Neural cell (in vitro differentiated cells): ENCODE results near the gene SEL1L2. TPM values are rescaled to one million over a fixed set of nuclear protein-coding genes. Genes with fewer than 3 reads are reported as not detected.

Source experiments
- H2AFZ ChIP-seq: fragments of 200-600, 300-800 bp; sonication (generic), shearing (Covaris generic); 2 replicates; pipeline ENCODE4 v1.6.0; 2014; ENCODE audit warnings: low read depth, mild to moderate bottlenecking, antibody characterized with exemption, low read length, moderate library complexity
- H3F3A ChIP-seq: fragments of 200-600 bp; shearing (Covaris generic); 2 replicates; pipeline ENCODE4 v1.6.1; 2016; ENCODE audit warnings: mild to moderate bottlenecking, moderate library complexity, mixed read lengths, antibody characterized with exemption, low read length; ENCODE audit not compliant: insufficient read depth, poor library complexity, severe bottlenecking
- H3K27ac ChIP-seq: fragments of 200-600, 300-800 bp; sonication (generic), shearing (Covaris generic); 2 replicates; pipeline ENCODE4 v1.5.1; 2014; ENCODE audit warnings: mild to moderate bottlenecking, low read length, moderate library complexity
- H3K27me3 ChIP-seq: fragments of 300-800, 200-600 bp; sonication (generic), shearing (Covaris generic); 2 replicates; pipeline ENCODE4 v1.6.0; 2014; ENCODE audit warnings: mild to moderate bottlenecking, low read depth, low read length, moderate library complexity; ENCODE audit not compliant: insufficient read depth
- H3K36me3 ChIP-seq: fragments of 300-800, 200-600 bp; sonication (generic), shearing (Covaris generic); 2 replicates; pipeline ENCODE4 v1.5.1; 2014; ENCODE audit warnings: mild to moderate bottlenecking, antibody characterized with exemption, low read length, moderate library complexity; ENCODE audit not compliant: insufficient read depth
- H3K4me2 ChIP-seq: fragments of 300-800, 200-600 bp; sonication (generic), shearing (Covaris generic); 2 replicates; pipeline ENCODE4 v1.6.0; 2014; ENCODE audit warnings: mild to moderate bottlenecking, low read length
- H3K4me3 ChIP-seq: fragments of 300-800, 200-600 bp; sonication (generic), shearing (Covaris generic); 2 replicates; pipeline ENCODE4 v1.5.1; 2014; ENCODE audit warnings: mild to moderate bottlenecking, low read length, moderate library complexity
- H3K79me2 ChIP-seq: fragments of 200-600 bp; shearing (Covaris generic); replicated peaks from 2 replicates; pipeline ENCODE4 v1.6.0; 2014; ENCODE audit warnings: mild to moderate bottlenecking, low read length, moderate library complexity; ENCODE audit not compliant: insufficient read depth
- H3K9ac ChIP-seq: fragments of 300-800, 200-600 bp; sonication (generic), shearing (Covaris generic); 2 replicates; pipeline ENCODE4 v1.6.1; 2016; ENCODE audit warnings: mild to moderate bottlenecking, low read length, mixed read lengths
- H3K9me2 ChIP-seq: fragments of 200-600 bp; shearing (Covaris generic); 2 replicates; pipeline ENCODE4 v1.6.1; 2016; ENCODE audit warnings: mild to moderate bottlenecking, low read length, mixed read lengths; ENCODE audit not compliant: insufficient read depth
- H3K9me3 ChIP-seq: fragments of 200-600, 300-800 bp; sonication (generic), shearing (Covaris generic); 2 replicates; pipeline ENCODE4 v1.6.1; 2016; ENCODE audit warnings: mild to moderate bottlenecking, mixed run types, low read length, moderate library complexity, mixed read lengths
- H4K20me1 ChIP-seq: fragments of 200-600 bp; shearing (Covaris generic); 2 replicates; pipeline ENCODE4 v1.6.1; 2016; ENCODE audit warnings: mild to moderate bottlenecking, mixed run types; ENCODE audit not compliant: insufficient read depth
- EP300 ChIP-seq: fragments of 450-650 bp; conservative IDR thresholded peaks from 2 replicates; pipeline ENCODE4 v1.6.1; 2014; ENCODE audit warnings: antibody characterized with exemption, mild to moderate bottlenecking, moderate library complexity; ENCODE audit not compliant: poor library complexity, severe bottlenecking
- EZH2 ChIP-seq: fragments of 200-600, 300-800 bp; shearing (Covaris generic), sonication (generic); IDR thresholded peaks from 2 replicates; pipeline ENCODE4 v1.6.1; 2014; ENCODE audit warnings: antibody characterized with exemption, low read length, borderline replicate concordance, mild to moderate bottlenecking; ENCODE audit not compliant: insufficient read depth, poor library complexity, severe bottlenecking
- MXI1 ChIP-seq: fragments of 450-650 bp; conservative IDR thresholded peaks from 2 replicates; pipeline ENCODE4 v1.6.1; 2014; ENCODE audit warnings: antibody characterized with exemption, mild to moderate bottlenecking; ENCODE audit not compliant: poor library complexity, severe bottlenecking
- POLR2AphosphoS5 ChIP-seq: IDR thresholded peaks from 2 replicates; pipeline ENCODE4 v1.6.1; 2012
- RAD21 ChIP-seq: fragments of 450-650 bp; conservative IDR thresholded peaks from 2 replicates; pipeline ENCODE4 v1.6.1; 2014; ENCODE audit warnings: antibody characterized with exemption, mild to moderate bottlenecking, moderate library complexity
- REST ChIP-seq: IDR thresholded peaks from 2 replicates; pipeline ENCODE4 v1.6.1; 2012; ENCODE audit warnings: borderline replicate concordance
- SMC3 ChIP-seq: fragments of 450-650 bp; conservative IDR thresholded peaks from 2 replicates; pipeline ENCODE4 v1.6.1; 2014; ENCODE audit warnings: antibody characterized with exemption, mild to moderate bottlenecking, moderate library complexity; ENCODE audit not compliant: poor library complexity
- TAF1 ChIP-seq: IDR thresholded peaks from 2 replicates; pipeline ENCODE4 v1.6.1; 2012; ENCODE audit warnings: low read depth
- polyA plus RNA-seq: library from polyadenylated mRNA; depleted of rRNA; stranded (reverse); fragments of >200 nt; gene quantifications from 2 replicates; pipeline ENCODE4 v1.2.3, GENCODE V29; 2014
- TF ChIP-seq, protein P1 (sequence below): fragments of 450-650 bp; IDR thresholded peaks from 2 replicates; pipeline ENCODE4 v1.5.1; 2014; ENCODE audit warnings: antibody characterized with exemption, mild to moderate bottlenecking, moderate library complexity; ENCODE audit not compliant: poor library complexity, severe bottlenecking

SEL1L2 gene
- polyA plus RNA-seq, 1 donor from 2014 or later = not detected

GRCh38 chr20:13909067-13909466 lies 81.3 kb downstream of the SEL1L2 start (continued):
- TF ChIP-seq REST = no peak

DNA sequence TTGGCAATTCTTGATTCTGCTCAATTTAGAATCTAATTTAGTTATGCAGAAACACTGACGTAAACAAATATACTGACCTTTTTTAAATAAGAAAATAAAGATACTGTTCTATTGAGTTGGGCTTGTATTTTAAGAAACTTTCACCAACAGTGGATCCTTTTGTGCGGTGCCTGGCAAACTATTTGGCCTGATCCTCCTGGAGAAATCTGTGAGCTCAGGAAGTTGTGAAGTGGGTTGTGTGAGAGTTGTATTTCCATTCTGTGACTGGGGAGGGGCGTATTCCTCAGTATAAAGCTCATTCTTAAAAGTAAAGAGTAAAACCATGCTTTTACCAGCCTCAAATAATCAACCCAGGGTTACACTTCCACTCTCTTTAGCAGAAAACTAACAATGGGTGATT lies 85.6 kb downstream of the SEL1L2 start:
- H3K9ac ChIP-seq = no peak overlapping the region
- H3F3A ChIP-seq = no peaks in the 10 kb centered on the region
- H3K4me2 ChIP-seq = no peak overlapping the region
- H2AFZ ChIP-seq = no peak overlapping the region
- no peaks in the 10 kb centered on the region for H3K36me3 ChIP-seq
- TF ChIP-seq, protein P1, sequence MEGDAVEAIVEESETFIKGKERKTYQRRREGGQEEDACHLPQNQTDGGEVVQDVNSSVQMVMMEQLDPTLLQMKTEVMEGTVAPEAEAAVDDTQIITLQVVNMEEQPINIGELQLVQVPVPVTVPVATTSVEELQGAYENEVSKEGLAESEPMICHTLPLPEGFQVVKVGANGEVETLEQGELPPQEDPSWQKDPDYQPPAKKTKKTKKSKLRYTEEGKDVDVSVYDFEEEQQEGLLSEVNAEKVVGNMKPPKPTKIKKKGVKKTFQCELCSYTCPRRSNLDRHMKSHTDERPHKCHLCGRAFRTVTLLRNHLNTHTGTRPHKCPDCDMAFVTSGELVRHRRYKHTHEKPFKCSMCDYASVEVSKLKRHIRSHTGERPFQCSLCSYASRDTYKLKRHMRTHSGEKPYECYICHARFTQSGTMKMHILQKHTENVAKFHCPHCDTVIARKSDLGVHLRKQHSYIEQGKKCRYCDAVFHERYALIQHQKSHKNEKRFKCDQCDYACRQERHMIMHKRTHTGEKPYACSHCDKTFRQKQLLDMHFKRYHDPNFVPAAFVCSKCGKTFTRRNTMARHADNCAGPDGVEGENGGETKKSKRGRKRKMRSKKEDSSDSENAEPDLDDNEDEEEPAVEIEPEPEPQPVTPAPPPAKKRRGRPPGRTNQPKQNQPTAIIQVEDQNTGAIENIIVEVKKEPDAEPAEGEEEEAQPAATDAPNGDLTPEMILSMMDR = no peak
- TF ChIP-seq RAD21 = no peak
- no peak for TF ChIP-seq MXI1
- TF ChIP-seq EP300 = no peak
- no peak for TF ChIP-seq SMC3
- no peak for TF ChIP-seq TAF1
- TF ChIP-seq REST = no peak
- no peak for TF ChIP-seq EZH2
- TF ChIP-seq POLR2AphosphoS5 = no peak
- no peak overlapping the region for H3K4me3 ChIP-seq
- H3K9me2 ChIP-seq = no peaks in the 10 kb centered on the region
- no peaks in the 10 kb centered on the region for H3K27me3 ChIP-seq
- H3K79me2 ChIP-seq = no peaks in the 10 kb centered on the region
- no peak overlapping the region for H3K27ac ChIP-seq
- no peaks in the 10 kb centered on the region for H3K9me3 ChIP-seq
- no peaks in the 10 kb centered on the region for H4K20me1 ChIP-seq
